HG03060 (cell line): Measurements from ENCODE around the gene GAN.

Experiments used
- ATAC-seq: cut with Tn5 transposase; IDR thresholded peaks from one replicate; pipeline ENCODE4 v1.9.1; 2021; ENCODE audit warnings: low read depth, moderate number of reproducible peaks; ENCODE audit not compliant: unreplicated experiment

The GAN gene

DNA sequence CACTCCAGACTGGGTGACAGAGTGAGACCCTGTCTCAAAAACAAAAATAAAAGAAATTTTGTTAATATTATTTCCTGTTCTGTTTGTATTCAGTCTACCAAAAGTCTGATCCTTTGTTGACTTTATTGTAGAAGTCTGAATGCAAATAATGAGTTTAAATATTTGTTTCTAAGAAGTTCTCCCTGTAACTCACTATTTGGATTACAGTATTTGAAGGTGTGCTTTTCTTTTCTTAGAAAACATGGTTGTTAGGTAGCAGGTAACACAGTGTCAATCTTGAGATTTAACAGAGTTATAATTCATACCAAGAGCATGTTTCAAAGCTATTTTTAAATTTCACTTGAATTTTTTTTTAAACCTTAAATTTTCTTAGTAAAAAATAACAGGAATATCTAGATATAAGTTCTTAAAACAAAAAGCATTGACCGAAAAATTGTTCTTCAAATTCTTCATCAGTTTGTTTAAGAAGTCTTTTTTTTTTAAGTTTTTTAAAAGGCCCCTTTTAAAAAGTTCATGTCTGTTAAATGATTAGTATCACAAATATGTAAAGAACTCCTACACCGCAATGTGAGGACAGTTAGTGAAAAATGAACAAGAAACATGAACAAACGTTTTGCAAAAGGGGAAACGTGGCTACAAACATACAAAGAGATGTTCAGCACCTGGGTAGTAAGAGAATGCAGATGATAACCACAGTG lies 35.0 kb downstream of the GAN start:
- no peak for ATAC-seq

GRCh38 chr16:81350306-81350615 lies 35.5 kb downstream of the GAN start:
- ATAC-seq, result no peak

DNA sequence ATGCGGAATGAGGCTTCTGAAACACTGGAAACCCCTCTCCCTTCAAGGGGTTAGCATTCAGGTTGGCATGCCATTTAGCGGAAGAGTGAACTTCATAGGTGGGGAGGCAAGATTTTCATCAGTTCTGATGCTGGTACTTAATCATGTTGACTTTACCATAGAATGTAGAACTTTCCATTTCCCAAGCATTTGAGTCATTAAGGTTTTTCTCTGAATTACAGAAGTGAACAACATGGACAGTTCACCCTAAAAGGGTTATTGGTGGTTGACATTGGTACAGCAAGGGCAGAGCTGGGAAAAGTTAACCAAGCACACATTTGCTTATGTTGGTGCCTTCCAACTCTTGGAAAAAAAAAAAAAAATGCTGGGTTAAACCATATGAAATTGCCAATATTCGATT lies 39.1 kb downstream of the GAN start:
- ATAC-seq, result no peak

- no peak for ATAC-seq
Observed at GRCh38 chr16:81357711-81358260, 43.0 kb downstream of the GAN start.

GRCh38 chr16:81358860-81359259 lies 44.1 kb downstream of the GAN start:
- no peak for ATAC-seq

DNA sequence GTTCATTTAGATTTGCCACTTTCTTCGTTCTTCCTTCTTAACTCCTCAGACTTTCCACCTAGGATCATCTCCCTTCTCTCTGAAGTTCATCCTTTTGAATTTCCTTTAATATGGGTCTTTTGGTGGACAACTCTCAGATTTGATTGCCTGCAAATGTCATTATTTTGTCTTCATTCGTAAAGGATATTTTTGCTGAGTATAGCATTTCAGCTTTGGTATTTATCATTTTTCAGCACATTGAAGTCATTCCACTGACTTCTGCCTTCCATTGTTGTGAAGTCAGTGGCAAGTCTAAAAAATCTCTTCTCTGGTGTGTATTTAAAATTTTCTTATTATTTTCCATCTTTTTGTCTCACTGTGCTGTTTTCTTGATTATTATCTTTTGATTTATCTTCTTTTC lies 45.4 kb downstream of the GAN start:
- no peak for ATAC-seq

- ATAC-seq, result no peak
Observed at GRCh38 chr16:81365731-81366130, 51.0 kb downstream of the GAN start.

- ATAC-seq, result no peak
Observed at GRCh38 chr16:81366316-81366932, 51.7 kb downstream of the GAN start.

DNA sequence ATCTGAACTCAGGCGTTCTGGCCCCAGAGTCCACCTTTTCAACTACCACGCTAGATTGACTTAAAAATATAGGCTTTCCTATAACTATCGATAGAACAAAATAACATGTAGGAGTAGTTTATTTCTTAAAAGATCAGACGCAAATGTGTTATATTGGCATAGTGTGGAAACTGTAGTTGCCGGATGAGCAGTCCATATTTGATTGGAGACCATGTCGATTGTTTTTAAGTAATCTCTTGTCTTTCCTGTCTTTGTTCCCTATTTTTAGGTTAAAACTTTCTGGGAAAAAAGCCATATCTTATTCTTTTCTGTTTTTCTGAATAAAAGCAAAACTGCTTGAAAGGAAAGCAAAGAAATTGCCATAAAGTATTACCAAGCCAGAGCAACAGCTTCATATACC lies 53.1 kb downstream of the GAN start:
- ATAC-seq, result no peak

- no peak for ATAC-seq
Observed at GRCh38 chr16:81369888-81370504, 55.2 kb downstream of the GAN start.

GRCh38 chr16:81371106-81371505 lies 56.3 kb downstream of the GAN start:
- no peak for ATAC-seq

GRCh38 chr16:81374550-81374949 lies 59.8 kb downstream of the GAN start:
- no peak for ATAC-seq

- no peak for ATAC-seq
Observed at GRCh38 chr16:81376880-81377279, 62.1 kb downstream of the GAN start.

DNA sequence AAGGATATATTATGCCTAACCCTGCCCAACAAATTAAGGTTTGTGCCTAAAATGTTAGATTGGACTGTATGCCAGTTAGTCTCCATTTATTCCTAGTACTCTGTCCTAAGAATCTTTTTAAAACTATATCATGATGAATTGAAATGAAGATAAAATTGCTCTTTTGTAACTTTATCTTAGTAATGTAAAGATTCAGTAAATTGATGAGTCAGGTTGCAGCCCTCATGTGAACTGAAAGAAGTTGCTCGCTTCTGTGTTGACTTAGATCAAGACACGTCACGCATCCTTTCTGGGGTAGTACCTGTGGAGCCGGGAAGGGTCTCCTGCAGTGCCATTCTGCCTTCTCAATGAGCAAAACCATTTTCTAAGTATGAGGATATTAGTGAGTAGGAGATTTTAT lies 63.3 kb downstream of the GAN start:
- no peak for ATAC-seq

DNA sequence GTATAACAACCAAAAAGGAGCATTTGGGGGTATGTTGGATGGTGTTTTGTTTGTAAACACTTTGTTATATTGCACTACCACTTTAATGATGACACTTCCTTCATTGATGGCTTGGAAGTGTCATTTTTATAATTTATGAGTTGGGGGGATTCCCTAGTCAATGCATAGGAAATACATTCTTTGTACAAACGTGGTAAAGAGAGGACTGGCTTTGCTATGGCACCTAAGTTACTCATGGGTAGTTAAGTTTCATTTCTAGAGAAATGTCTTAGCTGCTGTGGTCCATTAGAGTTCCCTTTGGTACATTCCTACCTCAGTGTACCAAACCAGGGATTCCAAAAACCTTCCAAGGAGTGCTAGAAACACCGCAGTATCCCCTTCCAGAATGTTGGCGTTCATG lies 66.2 kb downstream of the GAN start:
- no peak for ATAC-seq

DNA sequence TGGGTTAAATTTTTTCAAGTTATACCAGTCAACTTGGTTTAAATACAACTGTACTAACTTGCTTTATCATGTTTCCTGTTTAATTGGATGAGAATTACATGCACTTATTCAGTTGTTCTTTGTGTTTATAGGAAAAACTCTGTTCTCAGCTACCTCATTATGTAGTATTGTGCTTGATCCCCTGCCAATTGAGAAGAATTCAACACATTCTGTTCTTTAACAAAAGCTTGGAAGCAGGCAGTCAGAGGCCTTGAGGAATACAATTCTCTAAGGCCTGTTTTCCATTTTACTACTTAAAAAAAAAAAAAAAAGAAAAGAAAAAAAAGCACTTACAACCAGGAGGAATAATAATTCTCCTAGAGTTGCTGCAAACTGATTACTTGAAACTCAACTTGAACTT lies 69.2 kb downstream of the GAN start:
- no peak for ATAC-seq

GRCh38 chr16:81385031-81385756 lies 70.4 kb downstream of the GAN start:
- ATAC-seq, result no peak

GRCh38 chr16:81388357-81388756 lies 73.6 kb downstream of the GAN start:
- no peak for ATAC-seq

GRCh38 chr16:81390840-81391239 lies 76.1 kb downstream of the GAN start:
- ATAC-seq, result no peak

DNA sequence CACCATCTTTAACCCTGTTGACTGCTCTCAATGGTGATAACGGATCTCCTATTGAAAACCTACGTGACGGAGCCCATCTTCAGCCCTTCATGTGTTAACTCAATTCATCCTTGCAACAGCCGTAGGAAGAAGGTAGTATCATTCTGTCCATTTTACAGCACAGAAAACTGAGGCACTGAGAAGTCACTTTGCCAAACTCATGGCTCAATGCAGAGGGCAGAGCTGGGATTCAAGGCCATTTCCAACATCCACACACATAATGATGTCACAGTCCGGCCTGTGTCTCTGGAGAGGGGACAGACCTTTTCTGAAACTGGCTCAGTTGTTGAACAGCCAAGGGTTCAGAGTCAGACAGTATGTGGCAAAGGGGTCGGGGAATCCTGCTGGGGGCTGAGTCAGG lies 77.2 kb downstream of the GAN start:
- ATAC-seq, result no peak

GRCh38 chr16:81394416-81394815 lies 79.7 kb downstream of the GAN start:
- no peak for ATAC-seq
